Stimulated activated CD8-positive, alpha-beta memory T cell treated with anti-CD3 and anti-CD28 coated beads, Interleukin-7, amount 100 ng/mL, for 1 hour (primary cell): Measurements from ENCODE around the gene SPRYD4.
"Not testable (repeated sequence)": the region's sequence is repeated elsewhere in the genome, so short reads cannot be mapped to it uniquely, and the experiment has no call there.

Experiments used
- DNase-seq, 2 donors: peaks; one replicate each; pipeline ENCODE4 v3.0.0-alpha.2; 2020; ENCODE audit warnings: low read depth in 2 of 2

The SPRYD4 gene

DNA sequence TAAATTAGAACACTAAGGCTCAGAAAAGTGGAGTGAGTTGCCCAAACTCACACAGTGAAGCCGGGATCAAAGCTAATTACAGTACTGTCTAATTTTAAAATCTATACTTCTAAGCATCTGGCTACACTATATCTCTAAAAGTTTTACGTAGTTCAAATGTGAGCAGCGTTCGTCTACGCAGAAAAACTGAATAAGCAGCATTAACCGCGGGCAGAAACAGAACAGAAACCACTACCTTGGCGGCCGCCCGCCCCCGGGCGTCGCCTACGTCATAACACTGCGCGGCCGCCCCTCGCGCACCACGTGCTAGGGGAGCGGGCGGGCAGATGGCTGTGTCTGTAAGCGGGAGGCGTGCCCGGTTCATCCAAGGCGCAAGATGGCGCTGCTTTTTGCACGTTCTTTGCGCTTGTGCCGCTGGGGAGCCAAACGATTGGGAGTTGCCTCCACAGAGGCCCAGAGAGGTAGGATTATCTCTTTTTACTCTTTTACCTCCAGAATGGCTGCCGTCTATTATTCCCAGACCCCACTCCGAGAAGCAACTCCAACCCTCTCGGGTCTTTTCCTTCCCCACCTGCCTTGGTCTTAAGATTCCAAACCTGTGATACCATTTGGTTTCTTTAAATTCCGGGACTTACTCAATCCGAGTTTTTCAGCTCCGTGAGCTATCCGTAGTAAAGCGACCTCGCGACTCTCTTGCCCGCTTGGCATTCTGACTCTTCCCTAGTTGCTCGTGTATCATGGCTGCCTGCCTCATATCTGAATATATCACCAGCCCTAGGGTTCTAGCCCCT lies at the start of gene SPRYD4:
Gene SPRYD4 (plus strand): TSS at position 363 of the 791 bp plus-strand sequence. CDS start 14 bp downstream, at position 377.
- DNase-seq = peak; percentile 86 to 88

DNA sequence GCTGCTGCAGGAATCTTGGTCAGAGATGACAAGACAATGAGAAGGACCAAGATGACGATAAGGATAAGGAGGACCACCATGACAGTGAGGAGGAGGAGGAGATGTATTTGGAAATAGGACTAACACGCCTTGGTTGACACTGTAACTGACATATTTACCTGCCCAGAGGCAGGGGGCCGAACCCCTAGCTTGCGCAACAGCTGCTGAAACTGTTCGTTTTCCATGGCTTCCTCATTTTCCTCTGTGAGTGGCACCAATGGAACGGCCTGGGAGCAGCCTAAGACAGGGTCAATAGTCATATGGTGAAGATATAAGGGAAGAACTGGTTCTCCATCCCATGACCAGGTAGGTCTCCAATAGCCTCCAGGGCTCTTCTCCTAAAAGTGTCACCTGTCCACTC lies 48.0 kb upstream of the SPRYD4 start:
- no peak for DNase-seq

DNA sequence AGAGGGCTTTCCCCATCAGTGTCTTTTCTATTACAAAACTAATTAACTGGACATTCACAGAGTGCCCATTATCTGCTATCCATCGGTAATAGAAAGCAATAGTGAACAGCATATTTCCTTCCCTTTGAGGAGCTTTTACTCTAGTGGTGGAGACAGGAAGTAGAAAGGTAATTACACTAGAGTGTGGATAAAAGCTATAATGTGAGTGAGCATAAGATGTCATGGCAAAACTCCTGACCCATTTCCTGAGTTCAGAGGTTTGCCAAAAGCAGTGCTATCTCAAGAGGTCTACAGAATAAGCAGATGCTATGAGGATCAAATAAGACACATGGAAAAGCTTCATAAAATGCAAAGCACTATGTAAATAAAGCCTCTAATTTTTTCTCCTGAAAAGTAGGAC lies 43.2 kb upstream of the SPRYD4 start:
- no peak for DNase-seq

DNA sequence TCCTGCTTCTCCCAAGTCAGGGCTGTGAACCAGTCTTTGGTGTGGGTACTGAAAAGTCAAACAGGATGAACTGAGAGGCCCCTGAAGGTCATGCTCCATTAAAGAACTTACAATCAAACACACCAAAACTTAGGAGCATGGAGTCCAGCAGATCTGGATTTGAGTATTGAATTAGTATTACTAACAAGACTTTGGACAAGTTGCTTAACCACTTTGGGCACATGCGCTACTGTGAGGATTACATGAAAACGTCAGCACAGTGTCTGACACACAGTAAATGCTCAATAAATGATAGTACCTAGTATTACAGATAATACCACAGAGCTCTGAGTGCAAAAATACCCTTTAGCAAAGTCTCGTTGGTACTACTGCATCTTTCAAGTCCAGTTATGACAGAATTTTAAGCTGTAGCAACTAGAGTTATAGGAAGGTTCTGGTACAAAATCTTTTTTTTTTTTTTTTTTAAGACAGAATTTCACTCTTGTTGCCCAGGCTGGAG lies 42.4 kb upstream of the SPRYD4 start:
- no peak for DNase-seq

DNA sequence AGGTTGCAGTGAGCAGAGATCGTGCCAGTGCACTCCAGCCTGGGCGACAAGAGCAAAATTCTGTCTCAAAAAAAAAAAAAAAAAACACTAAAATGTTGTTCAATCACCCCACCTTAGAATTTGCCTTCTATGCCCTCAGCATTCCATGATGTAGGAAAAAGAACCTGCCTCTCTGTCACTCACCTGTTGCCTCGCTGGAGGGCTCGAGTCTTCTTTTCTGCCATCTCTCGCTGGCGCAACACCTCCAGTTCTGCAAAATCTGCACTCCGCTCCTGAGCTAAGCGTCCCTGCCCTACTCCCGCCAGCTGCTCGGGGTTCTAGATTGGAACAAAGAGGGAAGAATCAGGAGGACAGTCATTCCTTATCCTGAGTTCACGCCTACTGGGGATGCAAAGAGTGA lies 37.1 kb upstream of the SPRYD4 start:
- no peak for DNase-seq

DNA sequence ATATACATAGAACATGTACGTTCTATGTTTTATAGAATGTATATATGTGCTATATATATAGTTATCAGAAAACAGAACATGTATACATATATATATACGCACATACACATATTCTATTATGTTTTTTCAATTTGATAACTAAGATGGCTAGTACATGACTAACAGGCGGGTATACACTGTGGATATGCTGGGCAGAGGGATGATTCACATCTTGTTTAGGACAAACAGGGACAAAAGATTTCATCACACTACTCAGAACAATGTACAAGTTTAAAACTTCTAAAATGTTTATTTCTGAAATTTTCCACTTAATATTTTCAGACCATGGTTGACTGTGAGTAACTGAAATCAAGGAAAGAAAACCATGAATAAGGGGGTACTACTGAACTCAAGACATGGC lies 36.5 kb upstream of the SPRYD4 start:
- no peak for DNase-seq

DNA sequence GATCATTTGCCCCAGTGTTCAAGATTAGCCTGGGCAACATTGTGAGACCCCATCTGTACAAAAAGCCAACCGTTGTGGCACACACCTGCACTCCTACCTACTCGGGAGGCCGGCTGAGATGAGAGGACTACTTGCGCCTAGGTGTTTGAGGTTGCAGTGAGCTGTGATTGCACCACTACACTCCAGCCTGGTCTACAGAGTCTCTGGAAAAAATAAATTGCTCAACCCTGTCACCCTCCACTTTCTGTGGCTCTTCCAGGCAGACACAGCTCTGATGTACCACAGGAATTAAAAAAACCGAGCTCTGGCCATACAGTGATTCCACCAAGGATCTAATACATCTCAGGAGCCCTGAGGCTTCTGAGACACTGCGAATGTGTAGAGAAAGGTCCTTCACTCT lies 33.5 kb upstream of the SPRYD4 start:
- DNase-seq = no peak

DNA sequence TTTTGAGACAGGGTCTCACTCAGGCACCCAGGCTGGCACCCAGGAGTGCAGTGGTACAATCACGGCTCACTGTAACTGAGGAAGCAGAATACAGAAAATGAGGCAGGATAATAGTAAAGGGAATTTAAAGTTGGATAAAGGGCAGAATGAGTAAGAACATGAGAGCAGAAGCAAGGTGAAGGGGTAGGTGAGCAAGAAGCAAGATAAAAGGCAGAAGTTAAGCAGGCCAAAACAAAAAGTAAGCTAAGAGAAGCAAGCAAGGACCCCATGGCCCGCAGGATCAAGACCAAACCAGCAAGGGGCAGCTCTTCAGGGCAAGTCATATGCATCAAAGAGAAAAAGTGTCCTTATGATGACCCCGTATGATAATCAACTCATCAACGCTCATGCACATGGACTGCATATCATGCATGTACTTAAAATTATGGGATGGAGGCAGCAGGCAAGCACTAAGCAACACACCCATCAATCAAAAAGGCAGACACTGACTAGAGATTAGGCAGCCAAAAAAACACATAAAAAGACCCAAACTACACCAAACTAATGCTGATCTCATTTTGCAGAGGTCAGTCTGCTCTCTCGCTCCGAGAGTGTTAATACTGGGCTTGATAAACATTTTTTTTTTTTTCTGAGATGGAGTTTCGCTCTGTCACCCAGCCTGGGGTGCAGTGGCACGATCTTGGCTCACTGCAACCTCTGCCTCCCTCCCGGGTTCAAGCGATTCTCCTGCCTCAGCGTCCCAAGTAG lies 30.8 kb upstream of the SPRYD4 start:
- no peak for DNase-seq

DNA sequence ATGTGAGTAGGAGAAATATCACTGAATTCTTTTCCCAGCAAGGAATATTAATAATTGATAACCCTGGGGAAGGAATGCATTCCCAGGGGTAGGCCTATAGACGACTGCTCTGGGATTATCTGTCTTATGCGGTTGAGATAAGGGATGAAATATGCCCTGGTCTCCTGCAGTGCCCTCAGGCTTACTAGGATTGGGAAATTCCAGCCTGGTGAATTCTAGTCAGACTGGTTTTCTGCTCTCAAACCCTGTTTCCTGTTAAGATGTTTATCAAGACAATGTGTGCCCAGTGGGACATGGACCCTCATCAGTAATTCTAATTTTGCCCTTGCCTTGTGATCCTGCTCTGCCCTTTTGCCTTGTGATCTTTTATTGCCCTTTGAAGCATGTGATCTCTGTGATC lies 25.2 kb upstream of the SPRYD4 start:
- not testable (repeated sequence) for DNase-seq

DNA sequence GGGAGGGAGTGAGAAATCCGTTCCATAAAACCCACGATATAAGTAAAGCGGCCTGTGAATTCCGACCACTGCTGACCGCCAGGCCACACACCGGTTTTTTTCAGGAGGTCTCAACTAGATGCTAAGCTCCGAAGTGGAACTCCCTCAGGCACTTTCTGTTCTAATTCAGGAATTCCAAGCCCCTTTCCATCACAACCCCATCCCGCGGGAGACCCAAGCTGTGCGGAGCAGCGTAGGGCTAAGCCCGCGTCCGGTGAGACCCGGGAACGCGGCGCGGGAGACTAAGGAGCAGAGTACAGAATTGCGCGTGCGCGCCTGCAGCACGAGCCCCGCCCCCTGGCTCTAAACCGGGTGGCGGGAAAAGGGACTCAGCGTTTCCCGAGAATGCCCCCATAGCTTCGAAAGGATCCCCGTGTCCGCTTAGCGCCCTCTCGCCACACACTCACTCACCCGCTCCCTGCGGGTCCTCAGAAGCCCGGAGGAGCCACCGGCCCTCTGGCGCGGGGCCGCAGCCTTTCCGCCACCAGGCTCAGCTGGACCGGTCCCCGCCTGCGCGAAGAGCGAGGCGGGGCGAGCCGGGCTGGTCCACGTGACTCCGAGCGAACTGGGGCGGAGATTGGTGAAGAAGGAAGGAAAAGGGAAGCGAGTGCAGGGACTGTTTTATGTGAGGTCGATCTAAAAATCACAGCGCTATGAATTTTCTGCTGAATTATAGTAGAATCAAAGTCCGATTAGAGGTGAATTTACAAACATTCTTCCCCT lies 19.3 kb upstream of the SPRYD4 start, which contains the start of gene TIMELESS:
Gene TIMELESS (minus strand): TSS at position 567 of the 762 bp plus-strand sequence. CDS start 15,256 bp downstream, outside the sequence.
- DNase-seq = peak; percentile 62 to 67

DNA sequence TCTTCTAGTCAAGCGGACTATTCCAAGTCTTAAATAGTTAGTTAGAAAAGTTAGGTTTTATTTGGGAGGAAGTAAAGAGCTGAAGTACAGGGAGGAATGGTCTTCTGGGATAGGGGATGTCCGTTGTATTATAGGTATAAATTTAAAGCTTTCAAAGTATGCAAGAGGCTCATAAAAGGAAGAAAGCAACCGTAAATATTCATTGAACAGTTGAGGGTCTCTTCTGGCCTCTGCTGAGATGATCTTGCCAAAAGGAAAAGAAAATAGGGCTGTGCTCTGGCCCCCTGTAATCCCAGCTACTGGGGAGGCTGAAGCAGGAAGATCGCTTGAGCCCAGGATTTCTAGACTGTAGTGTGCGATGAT lies 18.8 kb upstream of the SPRYD4 start:
- no peak for DNase-seq

DNA sequence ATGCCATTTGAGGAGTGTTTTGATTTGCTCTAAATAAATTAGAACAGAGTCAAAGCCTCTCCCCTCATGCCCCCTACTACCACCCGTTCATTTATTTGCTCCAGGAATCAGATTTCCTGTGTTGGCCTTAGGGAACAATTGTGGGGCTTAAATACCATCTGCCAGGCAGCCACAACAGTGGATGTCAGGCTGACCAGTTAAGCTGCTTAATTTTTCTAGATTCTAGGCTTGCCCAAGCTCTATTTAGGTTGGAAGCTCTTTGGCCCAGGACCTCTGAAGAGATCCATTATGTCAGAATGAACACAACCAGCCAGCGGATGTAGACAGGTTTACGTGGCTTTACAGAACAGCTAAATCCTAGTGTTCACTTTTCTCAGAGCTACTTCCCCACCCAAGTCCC lies 18.1 kb upstream of the SPRYD4 start:
- DNase-seq = no peak

DNA sequence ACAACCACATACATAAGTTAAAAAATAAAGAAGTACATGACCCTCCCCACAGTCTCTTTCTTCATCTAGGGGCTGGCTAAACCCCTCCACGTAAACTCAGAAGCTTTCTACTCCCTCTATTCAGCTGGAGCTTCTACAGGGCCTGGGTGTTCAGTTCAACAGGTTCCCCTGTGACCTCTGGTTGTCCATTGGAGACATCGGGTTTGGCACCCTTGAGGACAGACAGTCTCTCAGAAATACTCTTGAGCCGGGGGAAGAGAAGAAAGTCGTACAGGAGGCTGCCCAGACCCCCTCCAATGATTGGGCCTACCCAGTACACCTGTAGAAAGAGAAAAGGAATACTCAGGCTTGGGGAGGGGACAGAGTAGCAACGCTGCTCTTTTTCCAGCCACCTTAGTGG lies 17.2 kb upstream of the SPRYD4 start:
- no peak for DNase-seq

DNA sequence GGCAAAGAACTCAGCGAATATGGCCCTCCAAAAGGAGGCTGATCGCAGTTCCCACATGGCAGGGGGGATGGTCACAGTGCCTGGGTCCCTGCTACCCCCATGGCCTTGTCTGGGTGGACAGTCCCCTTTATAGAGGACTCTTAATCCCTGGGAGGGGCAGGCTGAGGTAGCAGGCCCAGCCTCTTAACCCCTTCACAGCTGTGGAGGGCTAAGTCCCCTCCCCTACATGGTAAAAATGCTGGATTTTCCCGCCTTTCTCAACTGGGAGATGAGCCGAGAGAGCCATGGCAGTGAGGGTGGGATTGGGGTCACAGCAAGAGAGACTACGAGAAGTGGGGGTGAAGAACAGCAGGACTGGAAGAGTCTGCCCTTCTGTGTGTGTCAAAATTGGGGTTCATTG lies 13.8 kb upstream of the SPRYD4 start, which contains the start of gene MIP:
Gene MIP (minus strand): TSS at position 101 of the 400 bp plus-strand sequence. CDS start 44 bp downstream, at position 57.
- DNase-seq = no peak

DNA sequence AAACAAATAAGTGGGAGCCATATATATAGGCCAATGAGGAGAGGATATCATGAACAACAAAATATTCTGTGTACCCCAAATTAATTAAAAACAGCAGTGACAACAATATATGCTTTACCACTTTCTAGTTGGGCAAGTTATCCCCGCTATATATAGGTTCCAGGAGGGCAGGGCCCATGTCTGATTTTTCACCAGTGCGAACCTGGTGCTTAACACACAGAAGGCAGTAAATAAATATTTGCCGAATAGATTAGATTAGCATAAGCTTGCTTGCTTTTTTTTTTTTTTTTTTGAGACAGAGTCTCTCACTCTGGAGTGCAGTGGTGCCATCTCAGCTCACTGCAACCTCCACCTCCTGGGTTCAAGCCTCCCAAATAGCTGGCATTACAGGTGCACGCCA lies 10.6 kb upstream of the SPRYD4 start:
- no peak for DNase-seq

DNA sequence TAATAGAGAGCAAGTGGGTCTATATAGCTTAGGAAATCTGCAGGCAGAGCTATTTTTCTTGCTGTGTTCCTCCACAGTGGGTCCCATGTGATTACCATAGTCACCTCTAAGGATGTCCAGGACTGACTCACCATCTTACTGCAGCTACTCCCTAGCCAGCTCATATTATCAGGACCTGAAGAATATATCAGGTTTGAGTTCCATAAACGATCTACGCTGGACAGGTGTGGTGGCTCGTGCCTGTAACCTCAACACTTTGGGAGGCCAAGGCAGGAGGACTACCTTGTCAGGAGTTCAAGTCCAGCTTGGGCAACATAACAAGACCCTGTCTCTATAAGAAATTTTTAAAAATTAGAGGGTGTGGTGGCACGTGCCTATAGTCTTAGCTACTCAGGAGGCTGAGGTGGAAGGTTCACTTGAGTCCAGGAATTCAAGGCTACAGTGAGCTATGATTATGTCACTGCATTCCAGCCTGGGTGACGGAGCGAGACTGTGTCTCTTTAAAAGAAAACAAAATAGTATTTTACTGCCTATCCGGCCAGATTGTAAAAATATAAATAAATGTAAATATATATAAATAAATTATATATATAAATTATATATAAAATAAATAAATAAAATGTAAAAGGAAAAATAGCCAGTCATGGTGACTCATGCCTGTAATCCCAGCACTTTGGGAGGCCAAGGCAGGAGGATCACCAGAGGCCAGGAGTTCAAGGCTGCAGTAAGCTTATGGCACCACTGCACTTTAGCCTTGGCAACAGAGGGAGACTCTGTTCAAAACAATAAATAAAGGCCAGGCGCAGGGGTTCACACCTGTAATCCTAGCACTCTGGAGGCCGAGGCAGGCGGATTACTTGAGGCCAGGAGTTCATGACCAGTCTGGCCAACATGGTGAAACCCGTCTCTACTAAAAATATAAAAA lies 6.9 kb upstream of the SPRYD4 start:
- no peak for DNase-seq

DNA sequence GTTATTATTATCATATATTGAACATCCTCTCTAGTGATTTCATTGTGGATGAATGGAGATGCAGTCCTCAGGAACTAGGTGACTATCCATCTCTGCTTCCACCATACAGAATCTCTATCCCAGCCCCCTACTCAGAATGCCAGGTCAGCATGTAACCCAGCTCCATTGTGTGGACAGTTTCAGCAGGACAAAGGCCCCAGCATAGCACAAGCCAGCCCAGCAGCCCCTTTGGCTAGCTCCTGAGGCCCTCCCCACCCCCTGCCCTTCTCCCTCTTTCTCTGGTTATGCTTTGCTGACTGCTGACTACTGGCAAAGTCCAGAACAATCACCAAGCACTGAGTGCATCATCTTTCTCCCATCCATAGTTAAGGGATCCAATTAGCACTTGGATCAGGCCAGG lies 5.8 kb upstream of the SPRYD4 start:
- no peak for DNase-seq

DNA sequence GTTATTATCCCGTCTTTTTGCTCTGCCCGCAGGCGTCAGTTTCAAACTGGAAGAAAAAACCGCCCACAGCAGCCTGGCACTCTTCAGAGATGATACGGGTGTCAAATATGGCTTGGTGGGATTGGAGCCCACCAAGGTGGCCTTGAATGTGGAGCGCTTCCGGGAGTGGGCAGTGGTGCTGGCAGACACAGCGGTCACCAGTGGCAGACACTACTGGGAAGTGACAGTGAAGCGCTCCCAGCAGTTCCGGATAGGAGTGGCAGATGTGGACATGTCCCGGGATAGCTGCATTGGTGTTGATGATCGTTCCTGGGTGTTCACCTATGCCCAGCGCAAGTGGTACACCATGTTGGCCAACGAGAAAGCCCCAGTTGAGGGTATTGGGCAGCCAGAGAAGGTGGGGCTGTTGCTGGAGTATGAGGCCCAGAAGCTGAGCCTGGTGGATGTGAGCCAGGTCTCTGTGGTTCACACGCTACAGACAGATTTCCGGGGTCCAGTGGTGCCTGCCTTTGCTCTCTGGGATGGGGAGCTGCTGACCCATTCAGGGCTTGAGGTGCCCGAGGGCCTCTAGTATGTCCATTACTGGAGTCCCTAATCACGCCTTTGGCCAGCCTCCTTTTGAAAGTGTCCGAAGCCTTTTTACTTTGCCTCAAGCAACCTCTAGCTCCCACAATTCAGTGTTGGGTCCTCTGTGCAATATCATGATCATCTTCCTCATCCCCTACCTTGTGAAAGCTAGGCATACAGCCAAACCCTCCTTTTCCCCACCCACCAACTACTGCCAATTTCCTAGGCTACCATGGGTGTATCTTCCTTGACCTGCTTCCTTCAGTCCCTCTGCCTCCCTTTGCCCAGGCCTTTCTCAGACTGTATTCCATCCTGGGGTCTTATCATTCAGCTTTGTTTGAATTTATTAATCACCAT lies 891 bp downstream of the SPRYD4 start:
- DNase-seq = no peak

DNA sequence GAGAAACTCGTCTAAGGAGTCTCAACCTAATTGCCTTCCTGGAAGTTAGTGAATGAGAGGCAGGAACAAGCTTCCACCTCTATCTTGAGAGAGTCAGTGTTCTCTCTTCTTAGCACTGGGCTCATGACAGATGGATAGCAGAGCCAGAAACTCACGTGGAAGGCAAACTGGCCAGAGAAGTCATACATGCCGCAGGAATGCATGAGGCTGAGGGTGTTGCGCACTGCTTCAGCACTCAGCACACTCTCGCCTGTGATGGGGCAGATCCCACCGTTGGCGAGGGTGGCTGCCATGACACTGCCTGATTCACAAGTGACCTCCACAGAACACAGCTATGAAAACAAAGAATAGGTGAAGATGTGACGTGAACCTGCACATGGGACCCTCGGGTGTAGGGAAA lies 6.0 kb downstream of the SPRYD4 start:
- no peak for DNase-seq

DNA sequence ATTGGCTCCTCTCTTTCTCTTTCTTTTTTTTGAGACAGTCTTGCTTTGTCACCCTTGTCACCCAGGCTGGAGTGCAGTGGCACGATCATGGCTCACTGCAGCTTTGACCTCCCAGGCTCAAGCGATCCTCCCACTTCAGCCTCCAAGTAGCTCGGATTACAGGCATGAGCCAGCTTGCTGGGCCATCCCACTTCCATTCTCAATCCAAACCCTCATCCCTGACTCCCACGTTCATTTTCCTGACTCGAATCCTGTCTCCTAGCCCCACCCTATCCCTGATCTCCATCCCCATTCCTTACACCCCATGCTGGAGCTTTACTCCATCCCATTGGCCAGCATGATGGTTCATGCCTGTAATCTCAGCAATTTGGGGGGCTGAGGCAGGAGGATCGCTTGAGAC lies 7.8 kb downstream of the SPRYD4 start:
- no peak for DNase-seq
